CD4-positive, alpha-beta T cell treated with Interleukin-15 for 1 hour (primary cell): ENCODE measurements around the gene ANKDD1B.
A peak's percentile ranks its signal among the peaks of the same experiment; 100 is the strongest.
"Not testable (repeated sequence)": the region's sequence is repeated elsewhere in the genome, so short reads cannot be mapped to it uniquely, and the experiment has no call there.

Experiments
- DNase-seq: peaks from one replicate; pipeline ENCODE4 v3.0.0-alpha.2; 2020

ANKDD1B gene

DNA sequence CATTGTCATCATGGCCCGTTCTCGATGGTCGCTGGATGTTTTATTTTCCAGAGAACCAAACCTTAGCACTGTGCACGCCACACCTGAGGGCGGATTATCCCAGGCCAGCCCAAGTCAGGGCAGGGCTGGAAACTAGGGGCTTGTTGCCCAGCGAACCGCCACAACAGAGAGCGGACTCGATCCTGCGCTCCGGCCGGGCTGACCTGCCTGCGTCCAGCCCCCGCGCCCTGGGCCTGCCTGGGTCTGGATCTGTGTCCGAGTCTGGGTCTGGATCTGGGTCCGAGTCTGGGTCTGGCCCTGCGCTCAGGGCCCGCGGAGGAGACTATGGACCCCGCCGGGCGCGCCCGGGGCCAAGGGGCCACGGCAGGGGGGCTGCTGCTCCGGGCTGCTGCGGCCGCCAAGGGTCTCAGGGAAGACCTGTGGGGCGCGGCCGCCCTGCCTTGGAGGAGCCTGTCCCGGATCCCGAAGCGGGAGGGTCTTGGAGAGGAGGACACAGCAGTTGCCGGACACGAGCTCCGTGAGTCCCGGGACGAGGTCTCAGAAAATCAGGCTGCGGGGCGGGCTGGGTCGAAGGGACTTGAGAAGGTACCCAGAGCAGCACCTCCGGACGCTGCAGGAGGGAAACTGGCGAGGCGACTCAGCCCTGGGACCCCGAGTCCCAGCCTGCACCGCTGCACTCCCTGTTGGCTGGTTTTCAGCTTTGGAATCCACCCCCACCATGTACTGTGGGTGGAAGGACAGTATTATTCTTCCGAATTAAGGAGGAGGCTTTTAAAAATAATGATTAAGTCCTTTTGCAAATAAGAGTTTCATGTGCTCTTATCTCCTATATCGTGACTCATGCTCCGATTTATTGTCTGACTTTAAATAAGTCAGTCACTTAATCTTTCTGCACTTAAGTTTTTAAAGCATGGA is at the start of gene ANKDD1B:
TSS of gene ANKDD1B (plus strand) at position 143 of the 915 bp plus-strand sequence. CDS start at position 325, 182 bp downstream.
- DNase-seq = no peak

DNA sequence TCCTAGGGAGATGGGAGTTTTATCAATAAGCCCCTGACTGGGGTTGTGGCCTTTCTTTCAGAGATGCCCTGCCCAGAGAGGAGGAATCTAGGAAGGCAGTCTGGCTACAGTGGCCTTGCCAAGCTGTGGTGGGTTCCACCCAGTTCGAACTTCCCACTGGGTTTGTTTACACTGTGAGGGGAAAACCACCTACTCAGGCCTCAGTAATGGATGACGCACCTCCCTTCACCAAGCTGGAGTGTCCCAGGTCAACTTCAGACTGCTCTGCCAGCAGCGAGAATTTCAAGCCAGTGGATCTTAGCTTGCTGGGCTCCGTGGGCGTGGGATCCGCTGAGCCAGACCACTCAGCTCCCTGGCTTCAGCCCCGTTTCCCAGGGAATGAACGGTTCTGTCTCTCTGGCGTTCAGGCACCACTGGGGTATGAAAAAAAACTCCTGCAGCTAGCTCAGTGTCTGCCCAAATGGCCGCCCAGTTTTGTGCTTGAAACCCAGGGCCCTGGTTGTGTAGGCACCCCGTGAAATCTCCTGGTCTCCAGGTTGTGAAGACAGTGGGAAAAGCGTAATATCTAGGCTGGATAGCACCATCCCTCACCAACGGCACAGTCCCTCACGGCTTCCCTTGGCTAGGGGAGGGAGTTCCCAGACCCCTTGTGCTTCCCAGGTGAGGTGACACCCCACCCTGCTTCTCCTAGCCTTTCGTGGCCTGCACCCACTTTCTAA is 45.1 kb upstream of the ANKDD1B start:
- DNase-seq = not testable (repeated sequence)

GRCh38 chr5:75566710-75567309 is 44.4 kb upstream of the ANKDD1B start:
- peak; percentile 17 for DNase-seq

DNA sequence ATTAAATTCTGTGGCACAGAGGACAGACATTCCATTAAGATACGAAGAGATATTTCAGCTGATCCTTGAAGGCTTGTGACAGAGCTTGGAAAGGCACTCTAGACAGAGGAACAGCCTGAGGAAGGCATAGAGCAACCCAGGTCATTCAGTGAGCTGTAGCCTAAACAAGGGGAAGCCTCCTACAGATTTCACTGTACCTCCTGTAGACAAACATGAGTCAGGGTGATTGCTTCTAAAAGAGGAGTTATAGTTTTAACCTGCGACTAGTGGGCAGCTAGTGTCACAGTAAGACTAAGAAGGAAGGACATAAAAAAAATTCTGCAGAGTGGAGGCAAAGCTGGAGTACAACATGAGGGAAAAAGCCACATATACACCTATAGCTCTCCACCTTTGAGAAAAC is 43.5 kb upstream of the ANKDD1B start:
- DNase-seq = no peak

GRCh38 chr5:75568202-75568601 is 43.1 kb upstream of the ANKDD1B start:
- no peak for DNase-seq

GRCh38 chr5:75571547-75571946 is 39.7 kb upstream of the ANKDD1B start:
- no peak for DNase-seq

- DNase-seq = no peak
Measured at GRCh38 chr5:75574791-75575190, 36.5 kb upstream of the ANKDD1B start.

DNA sequence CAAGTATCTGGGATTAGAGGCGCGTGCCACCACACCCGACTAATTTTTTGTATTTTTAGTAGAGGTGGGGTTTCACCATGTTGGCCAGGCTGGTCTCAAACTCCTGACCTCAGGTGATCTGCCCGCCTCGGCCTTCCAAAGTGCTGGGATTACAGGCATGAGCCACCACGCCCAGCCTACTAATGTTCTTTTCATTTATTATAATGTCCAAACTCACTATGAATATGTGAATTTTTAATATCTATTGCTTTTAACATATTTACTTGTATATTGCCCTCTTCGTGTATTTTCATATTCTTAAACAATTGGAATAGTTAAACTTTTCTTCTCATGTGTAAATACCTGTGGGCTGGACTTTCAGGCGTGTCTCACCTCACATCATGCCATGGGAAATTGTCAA is 33.0 kb upstream of the ANKDD1B start:
- not testable (repeated sequence) for DNase-seq

GRCh38 chr5:75584641-75585040 is 26.6 kb upstream of the ANKDD1B start:
- DNase-seq = no peak

GRCh38 chr5:75588666-75589065 is 22.6 kb upstream of the ANKDD1B start:
- no peak for DNase-seq

DNA sequence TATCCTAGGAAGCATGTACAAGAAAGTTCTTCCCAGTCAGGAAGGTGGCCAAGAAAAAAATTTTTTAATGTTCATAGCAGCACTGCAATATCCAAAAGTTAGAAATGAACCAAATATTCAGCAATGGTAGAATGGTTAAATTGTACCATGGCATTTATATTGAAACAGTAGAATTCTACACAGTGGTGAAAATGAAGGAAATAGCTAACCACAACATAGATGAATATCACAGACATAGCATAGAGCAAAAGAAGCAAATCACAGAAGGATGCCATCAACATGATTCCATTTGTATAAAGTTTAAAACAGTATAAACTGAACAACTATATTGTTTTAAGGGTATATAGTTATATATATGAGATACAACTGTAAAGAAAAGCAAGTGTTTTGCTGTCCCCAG is 10.7 kb upstream of the ANKDD1B start:
- no peak for DNase-seq

GRCh38 chr5:75601567-75601966 is 9.7 kb upstream of the ANKDD1B start:
- no peak for DNase-seq

GRCh38 chr5:75601996-75602395 is 9.3 kb upstream of the ANKDD1B start:
- no peak for DNase-seq

DNA sequence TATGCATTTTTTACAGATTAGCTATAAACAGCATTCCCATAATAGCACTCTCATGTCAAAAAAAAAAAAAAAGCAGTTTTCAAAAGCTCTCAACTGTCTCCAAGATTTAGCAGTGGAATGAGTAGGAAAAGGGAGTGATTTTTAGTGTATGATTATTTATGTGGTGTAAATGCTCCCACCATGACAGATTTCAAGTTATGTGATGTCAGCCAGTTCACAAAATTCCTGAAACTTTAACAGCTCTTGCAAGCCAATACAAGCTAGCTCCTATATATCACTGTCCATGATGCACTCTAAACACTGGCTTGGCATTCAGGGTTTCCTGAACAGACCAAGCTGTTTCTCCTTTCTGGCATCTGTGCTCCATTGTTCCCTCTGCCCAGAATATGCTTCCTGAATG is 7.9 kb upstream of the ANKDD1B start:
- no peak for DNase-seq

DNA sequence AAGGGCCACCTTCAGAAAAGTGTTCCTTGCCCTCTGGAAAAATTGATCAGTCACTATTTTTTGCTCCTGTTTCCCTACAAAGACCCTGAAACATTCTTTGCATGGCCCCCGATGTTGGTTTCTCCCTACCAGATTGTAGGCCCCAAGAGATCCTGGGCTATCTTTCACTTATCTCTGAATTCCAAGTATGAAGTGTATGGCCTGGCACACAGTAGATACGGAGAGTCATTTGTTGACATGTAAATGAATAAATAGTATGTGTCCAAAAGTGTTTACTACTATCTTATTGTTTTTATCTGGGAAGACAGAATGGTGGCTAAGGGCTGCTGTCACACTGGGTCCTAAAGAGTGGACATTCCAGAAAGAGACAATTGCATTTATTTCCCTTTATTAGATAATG is 7.4 kb upstream of the ANKDD1B start:
- DNase-seq = no peak

- DNase-seq = not testable (repeated sequence)
Measured at GRCh38 chr5:75607341-75607740, 3.9 kb upstream of the ANKDD1B start.

DNA sequence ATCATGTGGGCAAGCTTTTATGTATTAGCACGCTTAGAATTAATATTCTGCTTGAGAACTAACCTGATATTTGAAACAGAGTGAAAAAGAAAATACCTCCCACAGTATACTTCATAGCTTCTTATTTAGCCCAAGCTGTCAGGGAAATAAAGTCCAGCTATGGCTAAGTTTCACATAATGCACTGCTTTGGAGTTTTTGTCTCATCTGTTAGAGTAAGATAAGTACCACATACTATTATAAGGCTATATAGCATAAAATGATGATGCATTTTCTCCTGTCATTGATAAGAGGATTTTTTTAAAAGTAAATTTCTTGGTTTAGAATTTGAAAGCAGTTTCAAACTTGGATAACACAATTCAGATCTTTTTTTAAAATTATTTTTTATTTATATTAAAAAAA is 2.4 kb upstream of the ANKDD1B start:
- DNase-seq = no peak

- no peak for DNase-seq
Measured at GRCh38 chr5:75610201-75610600, 1.1 kb upstream of the ANKDD1B start.

DNA sequence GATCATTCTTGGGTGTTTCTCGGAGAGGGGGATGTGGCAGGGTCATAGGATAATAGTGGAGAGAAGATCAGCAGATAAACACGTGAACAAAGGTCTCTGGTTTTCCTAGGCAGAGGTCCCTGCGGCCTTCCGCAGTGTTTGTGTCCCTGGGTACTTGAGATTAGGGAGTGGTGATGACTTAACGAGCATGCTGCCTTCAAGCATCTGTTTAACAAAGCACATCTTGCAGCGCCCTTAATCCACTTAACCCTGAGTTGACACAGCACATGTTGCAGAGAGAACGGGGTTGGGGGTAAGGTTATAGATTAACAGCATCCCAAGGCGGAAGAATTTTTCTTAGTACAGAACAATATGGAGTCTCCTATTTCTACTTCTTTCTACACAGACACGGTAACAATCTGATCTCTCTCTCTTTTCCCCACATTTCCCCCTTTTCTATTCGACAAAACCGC is 368 bp upstream of the ANKDD1B start:
- not testable (repeated sequence) for DNase-seq

DNA sequence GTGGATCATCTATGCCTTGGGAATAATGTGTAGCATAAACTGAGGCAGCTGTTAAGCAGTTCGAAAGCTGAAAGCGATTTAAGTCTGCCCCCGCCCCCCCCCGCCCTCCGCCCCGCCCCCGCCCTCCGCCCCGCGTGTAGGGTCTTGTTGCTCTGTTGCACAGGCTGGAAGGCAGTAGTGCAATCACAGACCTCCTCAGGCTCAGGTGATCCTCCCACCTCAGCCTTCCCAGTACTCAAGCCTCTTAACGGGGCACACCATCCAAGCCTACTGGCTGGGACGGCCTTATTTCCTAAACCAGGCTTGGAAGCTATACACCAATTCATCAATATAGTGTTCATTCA is 945 bp downstream of the ANKDD1B start:
- no peak for DNase-seq

DNA sequence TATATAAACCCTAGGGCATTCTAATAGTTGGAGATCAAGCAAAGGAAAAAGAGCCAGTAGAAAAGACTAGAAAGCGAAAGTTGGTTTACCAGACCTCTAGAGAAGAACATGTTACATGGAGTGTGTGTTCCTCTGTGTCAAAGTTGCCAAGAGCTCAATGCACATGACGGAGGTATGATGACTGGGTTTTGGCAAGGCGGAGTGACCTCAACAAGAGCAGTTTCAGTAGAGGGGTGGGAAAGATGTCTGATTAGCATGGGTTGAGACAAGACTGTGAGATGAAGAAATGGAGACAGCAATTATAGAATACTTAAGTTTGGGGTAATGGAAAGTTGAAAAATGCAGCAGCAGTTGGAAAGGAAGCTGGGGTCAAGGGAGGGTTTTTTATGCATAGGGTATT is 1.6 kb downstream of the ANKDD1B start:
- no peak for DNase-seq

DNA sequence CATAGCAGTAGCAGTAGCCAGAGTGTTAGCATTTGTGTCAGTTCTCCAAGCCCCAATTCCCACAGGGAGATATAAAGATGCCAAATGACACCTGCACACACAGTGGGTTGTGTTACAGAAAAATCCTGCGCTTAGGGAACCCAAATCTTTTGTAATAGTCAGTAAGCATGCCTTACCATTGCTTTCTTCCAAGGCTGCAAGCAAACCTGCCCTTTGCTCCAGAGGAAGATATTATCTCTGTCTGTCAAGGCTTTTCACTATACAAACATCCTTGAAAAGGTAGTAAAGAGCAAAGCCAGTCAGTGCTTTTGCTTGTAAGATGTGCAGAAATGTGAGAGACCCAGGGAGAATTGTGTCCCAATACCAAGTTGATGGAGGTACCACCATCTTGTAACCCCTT is 2.9 kb downstream of the ANKDD1B start:
- no peak for DNase-seq

DNA sequence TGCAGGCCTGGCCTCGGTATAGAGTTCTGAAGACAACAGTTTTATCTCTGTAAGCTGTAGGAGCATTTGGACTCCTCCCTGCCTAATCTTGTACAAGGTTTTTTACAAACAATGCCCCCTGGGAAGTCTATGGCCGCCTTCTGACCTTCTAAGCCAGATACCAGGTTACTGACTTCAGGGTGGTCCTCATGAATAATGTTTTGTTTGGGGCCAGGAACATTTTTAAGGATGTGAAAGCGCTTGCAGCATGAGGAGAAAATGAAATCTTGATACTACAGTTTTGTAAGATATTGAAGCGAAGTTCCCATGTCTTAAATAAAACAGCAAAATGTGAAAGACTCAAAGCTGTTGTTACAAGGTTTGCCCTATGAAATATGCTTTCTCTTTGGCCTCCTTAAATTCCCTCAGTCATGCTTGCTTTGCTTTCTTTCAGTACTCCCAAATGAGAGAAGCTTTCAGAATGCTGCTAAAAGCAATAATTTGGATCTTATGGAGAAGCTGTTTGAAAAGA is 5.2 kb downstream of the ANKDD1B start:
- DNase-seq = no peak
